NB4 (cell line): Measurements from ENCODE around the gene NHS.
"Not testable (repeated sequence)": the region's sequence is repeated elsewhere in the genome, so short reads cannot be mapped to it uniquely, and the experiment has no call there.

Experiments used
- DNase-seq: peaks from one replicate; pipeline ENCODE4 v3.0.0; 2010; ENCODE audit warnings: low read depth
- H3K4me3 ChIP-seq: one replicate; pipeline ENCODE4 v1.5.1; 2011; ENCODE audit warnings: mild to moderate bottlenecking, low read depth, low read length, moderate library complexity
- MYC ChIP-seq: IDR thresholded peaks from 2 replicates; pipeline ENCODE4 v1.6.1; 2011; ENCODE audit warnings: low read depth, low read length
- POLR2A ChIP-seq: IDR thresholded peaks from 2 replicates; pipeline ENCODE4 v1.6.1; 2011; ENCODE audit warnings: mild to moderate bottlenecking; ENCODE audit not compliant: insufficient read length; ENCODE audit errors: extremely low read depth
- TF ChIP-seq, protein P1 (sequence below): IDR thresholded peaks from one replicate; pipeline ENCODE4 v1.5.1; 2012; ENCODE audit warnings: low read depth, low read length
- TF ChIP-seq, protein P2 (sequence below): IDR thresholded peaks from 2 replicates; pipeline ENCODE4 v1.6.1; 2011; ENCODE audit warnings: low read depth, low read length

Gene NHS

DNA sequence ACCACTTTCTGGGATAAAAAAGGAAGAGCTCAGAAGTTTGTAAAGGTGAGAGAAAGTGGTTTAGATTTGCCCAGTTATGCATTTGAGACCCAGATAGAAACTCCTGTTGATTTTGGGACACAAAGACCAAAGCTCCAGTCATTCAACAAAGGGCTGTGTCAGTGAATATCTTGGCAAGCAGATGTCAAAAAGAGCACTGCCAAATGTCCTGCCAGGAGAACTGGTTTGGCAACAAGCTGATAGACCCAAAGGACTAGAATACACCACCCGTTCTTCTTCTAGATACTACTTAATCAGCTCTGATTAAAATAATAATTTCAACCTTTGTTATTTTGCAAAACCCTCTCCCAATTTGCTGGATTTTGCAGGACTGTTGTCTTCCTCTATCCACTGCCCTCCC, 121.4 kb downstream of the NHS start:
- no peak overlapping the region for H3K4me3 ChIP-seq
- no peak for DNase-seq
- TF ChIP-seq MYC (no peak), POLR2A (no peak)
- TF ChIP-seq, protein P1, sequence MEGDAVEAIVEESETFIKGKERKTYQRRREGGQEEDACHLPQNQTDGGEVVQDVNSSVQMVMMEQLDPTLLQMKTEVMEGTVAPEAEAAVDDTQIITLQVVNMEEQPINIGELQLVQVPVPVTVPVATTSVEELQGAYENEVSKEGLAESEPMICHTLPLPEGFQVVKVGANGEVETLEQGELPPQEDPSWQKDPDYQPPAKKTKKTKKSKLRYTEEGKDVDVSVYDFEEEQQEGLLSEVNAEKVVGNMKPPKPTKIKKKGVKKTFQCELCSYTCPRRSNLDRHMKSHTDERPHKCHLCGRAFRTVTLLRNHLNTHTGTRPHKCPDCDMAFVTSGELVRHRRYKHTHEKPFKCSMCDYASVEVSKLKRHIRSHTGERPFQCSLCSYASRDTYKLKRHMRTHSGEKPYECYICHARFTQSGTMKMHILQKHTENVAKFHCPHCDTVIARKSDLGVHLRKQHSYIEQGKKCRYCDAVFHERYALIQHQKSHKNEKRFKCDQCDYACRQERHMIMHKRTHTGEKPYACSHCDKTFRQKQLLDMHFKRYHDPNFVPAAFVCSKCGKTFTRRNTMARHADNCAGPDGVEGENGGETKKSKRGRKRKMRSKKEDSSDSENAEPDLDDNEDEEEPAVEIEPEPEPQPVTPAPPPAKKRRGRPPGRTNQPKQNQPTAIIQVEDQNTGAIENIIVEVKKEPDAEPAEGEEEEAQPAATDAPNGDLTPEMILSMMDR: no peak
- TF ChIP-seq, protein P2, sequence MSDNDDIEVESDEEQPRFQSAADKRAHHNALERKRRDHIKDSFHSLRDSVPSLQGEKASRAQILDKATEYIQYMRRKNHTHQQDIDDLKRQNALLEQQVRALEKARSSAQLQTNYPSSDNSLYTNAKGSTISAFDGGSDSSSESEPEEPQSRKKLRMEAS: no peak

DNA sequence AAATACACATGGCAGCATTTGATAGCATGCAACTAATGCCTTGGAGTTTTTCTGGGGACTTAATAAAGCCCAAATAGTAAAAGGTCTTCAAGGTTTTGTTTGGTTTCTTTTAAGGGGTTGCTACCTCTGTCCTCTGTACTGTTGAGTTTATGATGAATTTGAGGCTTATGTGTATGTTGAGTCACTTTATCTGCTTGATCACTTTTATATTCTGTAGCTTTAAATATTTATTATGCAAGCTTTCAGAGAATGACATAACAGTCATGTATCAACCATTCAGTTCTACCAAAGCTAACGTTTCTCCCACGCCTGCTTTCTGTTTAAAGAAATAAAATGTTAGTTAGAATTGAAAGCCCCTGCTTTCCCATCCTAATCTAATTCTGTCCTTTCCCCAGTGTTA, 122.2 kb downstream of the NHS start:
- TF ChIP-seq, protein P2: no peak
- TF ChIP-seq MYC (no peak), POLR2A (no peak)
- TF ChIP-seq, protein P1: no peak
- H3K4me3 ChIP-seq: no peak overlapping the region
- DNase-seq: no peak

DNA sequence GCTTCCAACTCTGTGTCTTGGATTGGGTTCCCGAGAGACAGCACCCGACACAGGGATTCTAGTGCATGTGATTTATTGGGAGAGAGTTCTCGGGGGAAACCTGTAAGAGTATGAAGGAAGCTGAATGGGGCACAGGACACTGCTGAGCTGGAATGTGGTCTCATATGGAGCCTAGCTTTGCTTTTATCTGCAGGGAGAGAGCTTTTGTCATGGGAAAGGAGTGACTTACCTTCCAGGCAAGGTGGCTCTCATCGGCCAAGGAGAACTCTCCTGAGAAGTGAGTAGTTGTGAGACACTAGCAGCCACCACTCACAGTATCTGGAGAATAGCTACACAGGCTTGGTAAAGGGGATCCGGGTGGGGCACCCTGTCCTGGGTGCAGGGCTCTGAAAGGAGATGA, 124.5 kb downstream of the NHS start:
- no peak for DNase-seq
- no peak overlapping the region for H3K4me3 ChIP-seq
- TF ChIP-seq, protein P2: no peak
- TF ChIP-seq POLR2A: no peak

DNA sequence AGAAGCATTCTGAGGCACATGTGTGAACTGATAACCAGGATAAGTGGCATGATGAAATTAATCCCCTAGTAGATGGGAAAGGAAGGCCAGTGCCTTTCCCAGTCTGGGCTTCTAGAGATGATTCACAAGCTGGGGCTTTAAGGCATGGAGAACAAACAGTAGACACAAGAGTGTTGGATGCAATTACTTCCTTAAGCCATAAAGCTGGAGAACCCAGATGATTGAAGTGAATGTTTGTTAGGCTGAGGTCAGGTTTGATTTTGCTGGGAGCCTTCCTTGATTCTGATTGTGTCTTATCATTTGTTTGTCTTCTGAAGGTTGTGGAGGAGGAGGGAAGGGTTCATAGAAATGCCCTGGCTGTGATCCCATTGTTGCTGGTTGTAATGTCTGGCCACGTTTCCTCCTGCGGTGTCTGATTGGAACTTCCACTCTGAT, 125.2 kb downstream of the NHS start:
- TF ChIP-seq, protein P1: no peak
- TF ChIP-seq POLR2A: no peak
- TF ChIP-seq MYC: no peak
- TF ChIP-seq, protein P2: no peak
- no peak for DNase-seq
- no peak overlapping the region for H3K4me3 ChIP-seq

DNA sequence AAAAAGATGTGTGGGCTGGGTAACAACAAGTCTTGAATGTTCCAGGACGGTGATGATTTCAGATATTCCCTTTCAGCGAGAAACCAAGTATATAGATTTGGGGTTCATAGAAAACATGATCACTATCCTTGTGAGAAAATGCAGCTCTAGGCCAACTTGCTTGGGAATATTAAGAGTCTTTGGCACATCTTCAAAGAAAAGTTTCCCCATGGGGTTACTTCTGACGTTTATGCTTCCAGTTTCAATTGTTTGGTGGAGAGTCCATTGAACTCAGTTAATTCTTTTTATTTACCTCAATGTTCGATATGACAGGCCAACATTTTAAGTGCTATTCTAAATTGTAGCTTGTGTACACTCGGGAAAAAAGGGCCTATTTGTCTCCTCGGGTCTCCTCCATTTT, 126.7 kb downstream of the NHS start:
- no peak overlapping the region for H3K4me3 ChIP-seq
- DNase-seq: no peak
- TF ChIP-seq, protein P1: no peak
- TF ChIP-seq POLR2A (no peak), MYC (no peak)
- TF ChIP-seq, protein P2: no peak

DNA sequence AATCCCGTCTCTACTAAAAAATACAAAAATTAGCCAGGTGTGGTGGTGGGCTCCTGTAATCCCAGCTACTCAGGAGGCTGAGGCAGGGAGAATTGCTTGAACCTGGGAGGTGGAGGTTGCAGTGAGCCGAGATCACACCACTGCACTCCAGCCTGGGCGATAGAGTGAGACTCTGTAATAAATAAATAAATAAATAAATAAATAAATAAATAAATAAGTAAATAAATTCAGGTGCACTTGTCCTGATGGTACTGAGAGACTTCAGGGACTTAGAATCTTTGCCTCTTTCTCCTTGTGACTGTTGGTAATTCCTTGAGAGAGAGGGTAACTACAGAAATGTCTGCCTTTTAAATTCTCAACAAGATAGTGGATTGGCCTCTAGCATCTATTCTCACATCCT, 131.4 kb downstream of the NHS start:
- H3K4me3 ChIP-seq, DNase-seq: not testable (repeated sequence)

DNA sequence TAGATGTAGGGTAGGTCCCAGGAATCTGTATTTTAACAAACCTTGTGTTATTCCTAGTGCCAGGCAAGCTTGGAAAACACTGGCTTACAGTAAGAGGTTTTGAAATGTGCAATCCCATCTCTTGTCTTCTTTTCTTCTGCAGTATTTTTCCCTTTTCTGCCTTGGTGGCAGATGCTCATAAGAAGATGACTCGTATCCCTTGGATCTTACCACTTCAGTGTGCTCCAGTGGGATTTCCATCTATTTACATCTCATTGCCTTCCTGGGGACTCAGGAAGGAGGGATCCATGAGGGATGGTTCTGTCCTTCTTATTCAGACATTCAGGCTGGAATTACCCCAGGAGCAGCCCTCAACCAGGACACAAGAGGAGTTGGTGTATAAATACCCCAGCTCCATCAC, 136.6 kb downstream of the NHS start:
- H3K4me3 ChIP-seq: no peak overlapping the region
- no peak for TF ChIP-seq MYC
- TF ChIP-seq POLR2A: no peak
- TF ChIP-seq, protein P2: no peak
- TF ChIP-seq, protein P1: no peak
- no peak for DNase-seq
